Measurements from ENCODE around the gene CISTR.
"Not testable (repeated sequence)": the region's sequence is repeated elsewhere in the genome, so short reads cannot be mapped to it uniquely, and the experiment has no call there.

Gene CISTR

DNA sequence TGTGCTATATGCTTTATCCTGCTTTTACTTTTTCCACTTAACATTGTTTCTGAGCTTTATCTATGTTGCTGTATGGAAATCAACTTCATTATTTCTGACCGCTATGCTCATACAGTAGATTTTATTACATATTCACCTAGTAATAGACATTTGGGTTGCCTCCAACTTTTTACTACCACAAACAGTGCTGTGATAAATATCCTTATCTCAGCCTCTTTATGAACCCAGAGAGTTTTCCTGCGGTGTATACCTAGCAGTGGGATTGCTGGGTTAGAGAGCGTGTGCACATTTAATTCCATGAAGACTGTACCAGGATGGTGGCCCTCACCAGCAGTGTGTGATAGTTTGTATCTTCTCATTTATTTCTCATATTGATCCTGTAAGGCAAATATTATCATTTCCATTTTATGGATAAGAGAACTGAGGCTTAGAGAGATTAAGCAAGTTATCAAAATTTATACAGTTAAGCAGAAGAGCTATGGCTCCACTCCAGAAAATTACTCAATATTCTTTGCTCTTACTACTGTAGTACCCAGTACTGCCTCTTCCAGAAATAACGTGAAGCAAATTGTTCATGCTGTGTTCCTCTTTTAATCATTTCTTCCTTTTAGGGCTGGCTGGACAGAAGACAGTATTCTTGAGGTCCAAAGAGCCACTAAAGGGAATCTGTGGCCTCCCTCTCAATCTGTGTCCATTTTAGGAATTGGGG lies 26.3 kb upstream of the CISTR start:
- no peak for TF ChIP-seq POLR2A (IDR thresholded peaks at IDR 0.05; ENCODE audit: low read depth, low read length)
- DNase-seq (ENCODE audit: insufficient read length, low spot score) (no peak), FAIRE-seq (no peak)

DNA sequence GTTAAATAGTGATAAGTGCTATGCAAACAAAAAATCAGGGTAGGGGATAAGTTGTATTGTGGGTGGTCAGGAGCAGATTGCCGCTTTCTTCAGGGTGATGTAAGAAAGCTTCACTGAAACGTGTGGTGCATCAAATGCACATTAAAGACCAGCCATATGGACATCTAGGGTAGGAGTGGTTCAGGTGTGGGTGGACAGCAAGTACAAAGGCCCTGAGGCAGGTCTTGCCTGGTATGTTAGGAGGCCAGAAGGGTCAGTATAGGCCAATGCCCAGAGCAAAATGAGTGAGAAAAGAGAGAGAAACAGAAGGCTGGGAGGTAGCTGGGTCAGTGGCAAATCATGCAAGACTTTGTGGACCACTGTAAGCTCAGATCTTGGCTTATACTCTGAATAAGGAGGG lies 25.6 kb upstream of the CISTR start:
- TF ChIP-seq POLR2A (IDR thresholded peaks at IDR 0.05; ENCODE audit: low read depth, low read length): no peak
- DNase-seq (ENCODE audit: insufficient read length, low spot score) (no peak), FAIRE-seq (no peak)

GRCh38 chr12:53776872-53777271 lies 25.1 kb upstream of the CISTR start:
- FAIRE-seq (no peak), DNase-seq (ENCODE audit: insufficient read length, low spot score) (no peak)
- no peak for TF ChIP-seq POLR2A (IDR thresholded peaks at IDR 0.05; ENCODE audit: low read depth, low read length)

DNA sequence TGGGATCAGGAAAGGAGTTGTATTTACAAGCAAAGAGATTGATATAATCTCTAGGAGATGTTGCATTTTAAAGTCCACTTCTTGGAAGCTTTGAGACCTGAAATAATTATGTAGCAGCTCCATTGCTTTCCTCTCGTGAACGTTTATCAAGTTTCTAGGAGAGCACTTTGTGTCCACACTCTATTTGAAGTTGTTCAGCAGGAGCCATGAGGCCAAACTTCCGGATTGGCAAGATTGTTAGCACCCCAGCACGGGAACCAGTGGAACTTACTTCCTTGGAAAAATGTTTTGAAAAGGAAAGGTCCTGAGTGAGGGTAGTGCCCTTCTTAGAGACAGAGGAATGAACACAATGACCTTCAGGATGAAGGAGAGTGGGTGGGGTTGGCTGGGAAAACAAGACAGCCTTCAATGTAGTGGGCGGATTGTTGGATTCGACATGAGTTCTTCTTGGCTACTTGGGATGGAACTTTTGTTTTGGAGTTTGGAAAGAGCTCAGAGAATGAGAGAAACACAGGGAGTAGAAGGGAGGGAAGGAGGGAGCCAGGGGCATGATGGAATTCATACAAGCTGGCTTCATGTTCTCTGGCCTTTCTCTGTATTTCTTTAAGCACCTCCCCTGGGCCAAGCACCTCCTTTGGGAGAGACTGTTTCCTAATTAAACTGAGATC lies 23.8 kb upstream of the CISTR start:
- FAIRE-seq (no peak), DNase-seq (ENCODE audit: insufficient read length, low spot score) (no peak)
- TF ChIP-seq POLR2A (IDR thresholded peaks at IDR 0.05; ENCODE audit: low read depth, low read length): no peak

GRCh38 chr12:53770281-53770680 lies 18.5 kb upstream of the CISTR start:
- no peak for TF ChIP-seq POLR2A (IDR thresholded peaks at IDR 0.05; ENCODE audit: low read depth, low read length)
- no peak for DNase-seq (ENCODE audit: insufficient read length, low spot score)
- FAIRE-seq: peak; percentile 72

GRCh38 chr12:53768976-53769375 lies 17.2 kb upstream of the CISTR start:
- no peak for TF ChIP-seq POLR2A (IDR thresholded peaks at IDR 0.05; ENCODE audit: low read depth, low read length)
- FAIRE-seq (no peak), DNase-seq (ENCODE audit: insufficient read length, low spot score) (no peak)

- DNase-seq (ENCODE audit: insufficient read length, low spot score) (no peak), FAIRE-seq (no peak)
- TF ChIP-seq POLR2A (IDR thresholded peaks at IDR 0.05; ENCODE audit: low read depth, low read length): no peak
These were observed 15.1 kb upstream of the CISTR start for GRCh38 chr12:53766881-53767280.

GRCh38 chr12:53765891-53766290 lies 14.1 kb upstream of the CISTR start:
- no peak for DNase-seq (ENCODE audit: insufficient read length, low spot score)
- FAIRE-seq: no peak
- no peak for TF ChIP-seq POLR2A (IDR thresholded peaks at IDR 0.05; ENCODE audit: low read depth, low read length)

DNA sequence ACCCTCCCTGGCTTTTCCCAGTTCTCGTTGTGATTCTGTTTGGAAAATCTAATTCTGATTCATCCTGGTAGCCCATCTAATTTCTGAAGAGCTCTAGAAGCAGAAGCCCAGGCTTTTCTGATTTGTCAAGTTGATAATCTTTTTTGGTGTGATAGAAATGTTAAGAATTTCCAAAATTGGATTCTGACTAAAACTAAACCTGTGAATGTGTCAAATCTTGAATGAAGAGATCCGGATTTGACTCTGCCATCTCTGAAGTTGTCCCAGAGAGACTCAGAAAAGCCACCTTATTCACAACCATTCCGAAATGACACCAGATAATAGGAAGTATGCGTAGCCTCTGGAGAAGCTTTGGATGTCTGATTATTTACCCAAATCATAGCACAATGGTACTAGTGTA lies 12.8 kb upstream of the CISTR start:
- DNase-seq (ENCODE audit: insufficient read length, low spot score) (no peak), FAIRE-seq (no peak)
- no peak for TF ChIP-seq POLR2A (IDR thresholded peaks at IDR 0.05; ENCODE audit: low read depth, low read length)

- DNase-seq (ENCODE audit: insufficient read length, low spot score); FAIRE-seq: not testable (repeated sequence)
These were observed 11.0 kb upstream of the CISTR start for GRCh38 chr12:53762793-53763192.

DNA sequence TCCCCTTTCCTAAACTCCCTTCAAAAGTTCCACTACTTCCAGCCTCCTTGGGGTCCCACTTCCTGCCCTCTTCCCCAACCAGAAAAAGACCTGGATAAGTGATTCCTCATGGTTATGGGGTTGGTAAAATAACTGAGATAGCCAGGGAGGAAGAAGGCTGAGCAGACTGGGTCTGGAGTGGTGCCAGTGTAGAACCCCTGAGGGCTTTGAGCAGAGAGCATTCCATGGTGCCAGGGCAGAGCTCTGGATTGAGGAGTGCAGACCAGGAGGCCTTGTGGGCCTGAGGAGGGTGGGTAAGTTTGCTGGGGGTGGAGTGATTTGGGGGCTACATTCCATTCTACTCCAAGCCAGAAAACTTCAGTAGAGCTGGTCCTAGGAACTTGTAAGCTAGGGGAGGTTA lies 9.5 kb upstream of the CISTR start:
- DNase-seq (ENCODE audit: insufficient read length, low spot score) (no peak), FAIRE-seq (no peak)

DNA sequence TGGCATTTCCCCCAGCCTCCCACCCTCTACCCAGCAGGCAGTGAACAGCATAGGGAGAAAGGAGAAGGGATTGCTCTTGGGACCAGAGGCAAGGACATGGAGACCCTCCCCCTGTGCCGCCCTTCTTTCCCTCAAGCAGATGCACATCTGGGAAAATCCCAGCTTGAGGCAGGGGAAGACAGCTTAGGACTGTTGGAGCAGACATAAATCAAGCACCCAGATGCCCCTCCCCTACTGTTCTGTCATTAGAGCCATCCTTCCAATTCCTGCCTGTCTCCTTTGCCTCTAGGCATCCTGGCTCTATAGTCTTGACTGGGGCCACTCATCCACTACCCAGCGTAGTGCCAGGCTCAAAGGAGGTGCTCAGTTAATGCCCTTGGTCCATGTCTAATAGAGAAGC lies 7.5 kb upstream of the CISTR start:
- DNase-seq (ENCODE audit: insufficient read length, low spot score) (no peak), FAIRE-seq (no peak)
- no peak for TF ChIP-seq POLR2A (IDR thresholded peaks at IDR 0.05; ENCODE audit: low read depth, low read length)

More for the DNA sequence above, 9.5 kb upstream of the CISTR start:
- no peak for TF ChIP-seq POLR2A (IDR thresholded peaks at IDR 0.05; ENCODE audit: low read depth, low read length)

- FAIRE-seq (no peak), DNase-seq (ENCODE audit: insufficient read length, low spot score) (no peak)
These were observed 6.9 kb upstream of the CISTR start for GRCh38 chr12:53758730-53759103.

DNA sequence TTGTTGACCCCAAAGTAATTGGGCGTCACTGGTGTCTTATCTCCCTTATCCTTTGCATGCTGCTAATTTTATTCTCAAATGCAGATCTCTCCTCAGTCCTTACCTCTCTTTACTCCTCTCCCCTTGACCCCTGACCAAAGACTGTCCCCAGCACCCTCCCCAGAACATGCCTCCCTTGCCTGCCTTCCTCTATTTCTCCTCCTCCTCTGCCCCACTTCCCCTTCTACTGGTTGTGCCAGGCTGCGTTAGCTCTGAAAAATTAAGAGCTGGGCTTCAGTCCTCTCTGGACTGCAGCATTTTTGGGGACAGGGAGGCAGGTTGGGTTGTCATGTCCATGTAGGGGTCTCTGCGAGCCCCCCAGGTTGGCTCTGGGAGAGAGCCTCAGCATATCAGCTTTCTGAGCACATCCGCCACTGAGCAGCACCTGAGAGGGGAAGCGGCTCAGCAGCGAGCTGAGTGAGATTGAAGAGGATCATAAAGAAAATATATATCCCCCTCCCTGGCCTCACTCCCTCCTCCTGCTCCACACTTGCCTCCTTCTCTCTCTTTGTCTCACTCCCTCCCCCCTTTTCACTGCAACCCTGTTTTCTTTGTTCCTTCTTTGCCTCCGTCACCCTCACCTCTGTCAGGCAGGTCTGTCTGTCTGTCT lies 6.4 kb upstream of the CISTR start:
- DNase-seq (ENCODE audit: insufficient read length, low spot score) (no peak), FAIRE-seq (no peak)
- no peak for TF ChIP-seq POLR2A (IDR thresholded peaks at IDR 0.05; ENCODE audit: low read depth, low read length)

More at GRCh38 chr12:53758730-53759103, 6.9 kb upstream of the CISTR start:
- TF ChIP-seq POLR2A (IDR thresholded peaks at IDR 0.05; ENCODE audit: low read depth, low read length): no peak

Measured in H54 (cell line).